NCI-H345 (cell line): Measurements from ENCODE around the gene TM7SF3.
"Not testable (repeated sequence)": the region's sequence is repeated elsewhere in the genome, so short reads cannot be mapped to it uniquely, and the experiment has no call there.

Experiments used
- DNase-seq: peaks from one replicate; lab custom pipeline; 2025; lab: John Stamatoyannopoulos, UW

Gene TM7SF3

DNA sequence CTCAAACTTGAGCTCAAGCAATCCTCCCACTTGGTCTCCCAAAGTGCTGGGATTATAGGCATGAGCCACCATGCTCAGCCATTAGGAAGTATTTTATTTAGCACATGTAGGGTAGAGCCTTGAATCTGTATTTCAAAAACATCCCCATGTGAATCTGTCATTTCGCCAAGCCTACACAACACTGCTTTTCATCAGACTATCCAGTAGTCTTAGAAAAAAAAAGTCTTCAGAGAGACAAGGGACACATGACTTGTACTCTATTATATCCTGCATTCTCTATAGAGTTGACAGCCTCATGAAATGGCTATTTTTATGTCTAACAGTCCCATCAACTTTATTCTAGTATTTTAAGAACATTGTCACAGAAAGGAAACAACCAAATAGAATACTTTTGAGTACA lies 35.4 kb downstream of the TM7SF3 start:
- DNase-seq: no peak

DNA sequence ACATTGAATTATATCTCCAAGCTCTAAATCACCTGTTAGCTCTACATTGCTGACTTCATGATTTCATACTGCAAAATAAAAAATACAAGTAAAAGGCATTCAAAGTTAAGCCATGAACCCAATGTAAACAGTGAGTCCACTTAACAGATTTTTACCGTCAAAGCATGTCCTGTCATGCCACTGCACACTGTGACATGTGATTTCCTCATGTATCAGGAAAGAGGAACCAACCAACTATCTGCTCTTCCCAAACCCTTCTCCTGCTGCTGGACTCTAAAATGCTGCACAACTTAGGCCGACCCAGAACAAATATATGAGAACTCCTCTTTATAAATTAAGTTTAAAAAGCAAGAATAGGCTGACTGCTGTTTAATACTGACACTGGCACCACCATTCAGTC lies 37.5 kb downstream of the TM7SF3 start:
- peak; percentile 51 for DNase-seq

DNA sequence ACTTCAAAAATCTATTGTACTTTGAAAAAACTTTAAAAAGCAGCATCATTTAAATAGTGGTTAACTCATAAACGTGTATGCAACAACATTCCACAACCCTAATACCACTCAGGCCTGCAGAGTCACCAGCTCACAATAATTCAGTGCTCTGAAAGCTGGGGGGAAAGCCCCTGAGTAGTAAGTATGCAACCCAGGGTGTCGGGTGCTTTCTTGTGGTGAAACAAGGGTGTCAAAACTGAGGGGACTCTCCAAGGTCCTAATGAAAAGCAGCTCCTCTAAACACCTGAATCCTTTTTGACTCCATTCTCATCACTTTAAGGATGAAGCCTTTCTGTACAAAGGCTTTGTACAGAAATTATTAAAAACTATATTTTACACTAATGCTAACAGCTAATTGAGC lies 42.2 kb downstream of the TM7SF3 start:
- no peak for DNase-seq

DNA sequence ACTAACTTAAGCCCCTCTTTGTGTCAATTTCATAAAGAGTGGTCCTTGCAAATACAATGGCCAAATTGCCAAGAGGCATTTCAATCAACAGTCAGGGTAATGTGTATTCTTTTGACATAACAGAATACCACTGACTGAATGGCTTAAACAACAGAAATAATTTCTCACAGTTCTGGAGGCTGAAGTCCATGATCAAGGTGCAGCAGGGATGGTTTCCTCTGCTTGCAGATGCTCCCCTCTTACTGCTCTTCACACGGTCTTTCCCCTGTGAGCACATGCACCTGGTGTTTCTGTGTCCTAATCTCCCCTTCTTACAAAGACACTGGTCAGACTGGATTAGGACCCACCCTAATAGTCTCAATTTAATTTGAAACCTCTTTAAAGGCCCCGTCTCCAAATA lies 44.0 kb downstream of the TM7SF3 start:
- DNase-seq: no peak

DNA sequence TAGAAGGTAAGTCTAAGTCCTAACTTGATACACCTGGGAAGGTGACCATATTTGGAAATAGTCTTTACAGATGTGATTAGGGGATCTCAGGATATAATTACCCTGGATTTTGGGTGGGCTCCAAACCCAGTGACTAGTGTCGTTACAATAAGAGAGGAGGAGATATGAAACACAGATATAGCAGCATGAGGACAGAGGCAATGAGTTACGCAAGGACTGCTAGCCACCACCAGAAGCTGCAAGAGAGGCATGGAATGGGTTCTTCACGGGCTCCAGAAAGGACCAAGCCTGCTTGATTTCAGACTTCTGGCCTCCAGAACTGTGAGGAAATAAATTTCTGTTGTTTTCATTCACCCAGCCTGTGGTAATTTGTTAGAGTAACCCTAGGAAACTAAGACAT lies 47.3 kb downstream of the TM7SF3 start:
- DNase-seq: no peak

DNA sequence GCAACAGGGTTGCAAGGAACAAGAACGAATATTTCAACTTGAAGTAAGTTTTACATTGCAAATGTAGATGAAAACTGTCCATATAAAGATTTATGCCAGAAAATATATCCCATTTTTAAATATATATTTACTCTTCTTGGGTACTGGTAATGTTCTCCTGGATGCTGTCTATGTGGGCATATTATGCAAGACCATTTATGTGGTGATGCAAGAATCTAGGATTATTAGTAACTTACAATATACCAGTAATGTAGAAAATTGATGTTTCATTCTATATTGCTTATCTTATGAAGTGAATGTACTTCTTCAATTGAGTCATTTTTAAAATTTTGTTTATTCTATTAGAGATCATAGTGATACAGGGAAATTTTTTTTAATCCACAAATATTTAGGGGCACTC lies 50.8 kb downstream of the TM7SF3 start:
- no peak for DNase-seq

DNA sequence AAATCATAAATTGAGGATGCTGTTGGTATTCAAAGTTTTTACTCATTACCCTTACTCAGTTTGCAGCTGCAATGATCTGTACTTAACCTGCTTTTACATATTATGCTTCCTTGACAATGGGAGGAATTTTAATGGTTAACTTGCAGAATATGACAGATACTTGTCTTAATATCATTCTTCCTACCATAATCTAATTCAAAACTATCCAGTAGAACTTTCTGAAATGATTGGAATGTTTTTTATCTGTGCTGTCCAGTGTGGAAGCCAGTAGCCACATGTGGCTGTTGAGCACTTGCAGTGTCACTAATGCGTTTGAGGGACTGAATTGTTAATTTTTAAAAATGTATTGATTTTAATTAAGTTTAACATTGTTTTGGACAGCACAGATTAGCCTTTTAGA lies 52.4 kb downstream of the TM7SF3 start:
- DNase-seq: no peak

DNA sequence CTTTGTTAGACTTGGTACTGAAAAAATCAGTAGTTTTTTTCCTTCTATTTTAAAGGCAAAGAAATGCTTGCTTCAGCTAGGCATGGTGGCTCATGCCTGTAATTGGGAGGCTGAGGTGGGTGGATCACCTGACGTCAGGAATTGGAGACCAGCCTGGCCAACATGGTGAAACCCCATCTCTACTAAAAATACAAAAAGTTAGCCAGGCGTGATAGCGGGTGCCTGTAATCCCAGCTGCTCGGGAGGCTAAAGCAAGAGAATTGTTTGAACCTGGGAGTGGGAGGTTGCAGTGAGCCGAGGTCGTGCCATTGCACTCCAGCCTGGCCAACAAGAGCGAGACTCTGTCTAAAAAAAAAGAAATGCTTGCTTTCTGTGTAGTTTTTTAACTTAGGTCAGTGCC lies 52.8 kb downstream of the TM7SF3 start:
- not testable (repeated sequence) for DNase-seq

DNA sequence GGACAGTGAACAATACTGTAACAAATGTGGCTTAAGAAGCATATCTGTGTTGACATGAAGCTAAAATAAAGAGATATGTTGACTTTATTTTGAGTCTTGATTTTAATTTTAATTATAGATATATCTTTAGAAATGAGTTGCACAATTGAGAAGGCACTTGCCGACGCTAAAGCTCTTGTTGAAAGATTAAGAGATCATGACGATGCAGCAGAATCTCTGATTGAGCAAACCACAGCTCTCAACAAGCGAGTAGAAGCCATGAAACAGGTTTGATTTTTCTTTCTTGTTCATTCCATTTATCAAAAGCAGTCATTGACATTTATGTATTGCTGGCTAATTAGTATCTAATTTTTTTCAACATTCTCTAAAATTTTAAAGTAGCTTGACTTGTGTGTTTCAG lies 60.2 kb downstream of the TM7SF3 start:
- DNase-seq: no peak

DNA sequence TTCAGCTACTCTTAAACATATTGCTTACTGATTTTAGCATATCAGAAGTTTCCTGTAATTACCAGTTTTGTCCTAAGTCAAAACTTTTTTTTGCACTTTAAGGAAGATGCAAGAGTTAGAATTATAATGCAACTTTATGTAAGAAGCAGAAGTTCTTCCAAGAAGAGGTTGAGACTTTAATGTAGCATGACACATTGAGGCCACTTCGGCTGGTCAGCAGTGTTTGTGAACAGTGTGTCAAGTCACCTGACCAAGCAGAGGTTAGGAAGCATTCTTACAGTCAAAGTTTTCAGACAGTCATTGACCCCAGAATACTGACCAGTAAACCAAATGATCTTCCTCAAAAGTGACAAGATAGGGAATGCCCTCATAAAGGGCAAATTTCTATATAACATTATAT lies 60.7 kb downstream of the TM7SF3 start:
- DNase-seq: no peak

DNA sequence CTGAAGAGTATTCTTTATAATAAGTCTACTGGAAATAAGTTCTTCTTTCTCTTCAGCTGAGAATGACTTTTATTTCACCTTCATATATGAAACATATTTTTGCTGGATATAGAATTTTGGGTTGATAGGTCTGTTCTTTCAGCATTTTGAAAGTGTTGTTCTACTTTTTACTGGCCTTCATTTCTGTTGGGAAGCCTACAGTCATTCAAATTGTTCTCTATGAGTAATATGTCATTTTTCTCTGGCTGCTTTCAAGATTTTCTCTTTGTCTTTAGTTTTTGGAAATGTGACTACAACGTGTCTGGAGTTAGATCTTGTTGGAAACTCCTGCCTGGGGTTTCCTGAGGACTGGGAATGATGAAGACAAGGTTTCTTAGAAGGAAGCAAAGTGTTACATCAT lies 65.9 kb downstream of the TM7SF3 start:
- DNase-seq: no peak

DNA sequence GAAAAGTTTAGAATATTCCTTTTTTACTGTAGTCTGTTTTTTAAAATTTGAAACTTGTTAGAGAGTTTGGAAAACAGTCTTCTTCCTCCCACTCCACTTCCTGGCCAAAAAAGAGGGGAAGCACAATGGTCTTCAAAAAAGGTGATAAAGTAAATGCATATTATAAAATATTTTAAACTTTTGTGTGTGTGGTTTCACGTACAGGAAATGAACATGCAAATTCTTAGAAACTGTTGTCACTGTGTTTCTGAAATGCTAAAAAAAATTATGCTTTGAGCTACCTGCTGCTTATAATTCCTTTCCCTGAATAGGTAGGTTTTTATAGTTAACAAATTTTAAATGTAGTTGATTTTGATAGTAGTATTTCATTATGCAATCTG lies 73.0 kb downstream of the TM7SF3 start:
- no peak for DNase-seq

DNA sequence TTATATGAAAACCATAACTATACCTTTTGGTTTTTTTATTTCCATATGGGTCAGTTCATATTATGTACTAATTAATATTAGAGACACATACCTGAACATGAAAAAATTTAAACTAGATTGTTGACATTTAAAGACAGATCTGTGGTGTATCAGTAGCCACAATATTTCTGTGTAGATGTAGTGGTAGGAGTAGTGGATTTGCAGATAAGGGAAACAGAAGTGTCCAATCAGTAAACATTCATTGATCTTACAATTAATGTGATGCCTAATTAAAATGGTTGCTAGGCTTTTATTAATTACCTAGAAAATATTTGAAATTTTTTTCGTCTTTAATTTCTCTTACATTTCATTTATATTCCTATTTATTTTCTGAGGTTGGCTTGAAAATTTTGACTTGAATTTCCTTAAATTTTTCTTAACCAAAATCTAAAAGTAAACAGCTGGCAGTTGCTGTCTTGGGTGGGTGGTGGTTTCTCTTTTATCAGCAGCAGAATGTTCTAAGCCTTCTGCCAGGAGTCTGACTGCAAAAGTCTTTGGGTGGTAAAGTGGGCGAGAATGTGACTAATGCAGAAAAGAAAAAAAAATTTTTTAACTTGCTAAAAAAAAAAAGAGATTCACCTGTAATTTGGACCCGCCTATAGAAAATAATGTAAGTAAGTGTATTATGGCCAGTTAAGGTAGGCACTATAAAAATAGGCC lies 73.5 kb downstream of the TM7SF3 start:
- no peak for DNase-seq

DNA sequence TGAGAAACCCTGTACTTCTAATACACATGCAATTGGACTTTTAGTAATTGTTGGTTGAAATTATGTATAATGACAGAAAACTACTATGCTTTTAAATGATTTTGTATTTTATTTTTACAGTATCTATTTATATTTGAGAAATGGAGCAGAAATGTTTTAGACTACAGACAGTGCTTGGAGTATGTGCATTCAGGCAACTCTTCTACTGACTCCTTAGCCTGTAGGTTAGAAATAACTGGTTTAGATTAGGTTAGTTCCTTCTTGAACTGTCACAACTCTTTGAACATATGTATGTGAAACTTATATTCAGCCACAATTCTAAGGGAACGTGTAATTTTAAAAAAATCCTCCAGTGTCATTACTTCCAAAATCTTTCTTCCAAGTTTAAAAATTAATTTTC lies 74.2 kb downstream of the TM7SF3 start:
- no peak for DNase-seq

DNA sequence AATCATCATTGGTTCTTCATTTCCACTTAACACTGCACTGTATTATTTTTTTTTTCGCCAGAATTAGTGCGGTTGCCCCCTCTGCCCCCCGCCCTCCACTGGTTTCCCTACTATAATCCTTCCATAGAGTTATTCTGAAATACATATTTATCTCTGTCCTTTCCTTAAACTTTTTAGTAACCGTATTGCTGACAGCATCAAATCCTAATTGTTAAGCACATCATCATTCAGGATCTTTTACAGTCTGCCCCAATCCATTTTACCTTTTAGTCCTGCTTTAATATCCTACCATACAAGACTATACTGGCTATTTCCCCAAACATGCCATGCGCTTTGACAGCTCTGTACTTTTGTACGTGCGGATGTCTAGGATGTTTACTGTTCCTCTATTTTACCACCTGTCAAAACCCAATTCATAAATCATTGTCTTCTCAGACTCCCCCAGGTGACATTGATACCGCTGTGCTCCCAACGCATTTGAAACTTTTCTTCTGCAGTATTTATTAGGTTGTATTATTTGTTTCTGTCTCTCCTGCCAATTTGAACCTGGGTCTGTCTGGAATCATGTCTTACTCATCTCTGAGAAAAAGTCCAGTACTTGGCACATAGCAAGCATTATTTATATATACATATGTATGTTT lies 74.9 kb downstream of the TM7SF3 start:
- DNase-seq: no peak

DNA sequence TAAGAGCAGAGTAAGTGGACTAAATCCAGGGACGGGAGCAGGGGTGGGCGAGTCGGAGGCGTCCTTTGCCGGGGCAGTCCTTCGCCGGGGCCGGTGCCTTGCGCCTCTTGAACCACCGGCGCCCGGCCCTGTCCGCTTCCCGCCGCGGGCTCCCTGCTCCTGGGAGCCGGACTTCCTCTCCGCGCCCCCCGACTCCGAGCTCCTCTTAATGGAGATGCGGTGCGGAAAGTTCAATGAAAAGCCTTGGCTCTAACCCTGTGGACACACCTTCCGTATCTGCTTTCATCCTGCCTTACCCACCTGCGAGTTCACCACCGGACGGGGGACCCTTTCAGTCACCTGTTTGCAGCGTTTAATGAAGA lies 75.5 kb downstream of the TM7SF3 start:
- DNase-seq: peak; percentile 43

DNA sequence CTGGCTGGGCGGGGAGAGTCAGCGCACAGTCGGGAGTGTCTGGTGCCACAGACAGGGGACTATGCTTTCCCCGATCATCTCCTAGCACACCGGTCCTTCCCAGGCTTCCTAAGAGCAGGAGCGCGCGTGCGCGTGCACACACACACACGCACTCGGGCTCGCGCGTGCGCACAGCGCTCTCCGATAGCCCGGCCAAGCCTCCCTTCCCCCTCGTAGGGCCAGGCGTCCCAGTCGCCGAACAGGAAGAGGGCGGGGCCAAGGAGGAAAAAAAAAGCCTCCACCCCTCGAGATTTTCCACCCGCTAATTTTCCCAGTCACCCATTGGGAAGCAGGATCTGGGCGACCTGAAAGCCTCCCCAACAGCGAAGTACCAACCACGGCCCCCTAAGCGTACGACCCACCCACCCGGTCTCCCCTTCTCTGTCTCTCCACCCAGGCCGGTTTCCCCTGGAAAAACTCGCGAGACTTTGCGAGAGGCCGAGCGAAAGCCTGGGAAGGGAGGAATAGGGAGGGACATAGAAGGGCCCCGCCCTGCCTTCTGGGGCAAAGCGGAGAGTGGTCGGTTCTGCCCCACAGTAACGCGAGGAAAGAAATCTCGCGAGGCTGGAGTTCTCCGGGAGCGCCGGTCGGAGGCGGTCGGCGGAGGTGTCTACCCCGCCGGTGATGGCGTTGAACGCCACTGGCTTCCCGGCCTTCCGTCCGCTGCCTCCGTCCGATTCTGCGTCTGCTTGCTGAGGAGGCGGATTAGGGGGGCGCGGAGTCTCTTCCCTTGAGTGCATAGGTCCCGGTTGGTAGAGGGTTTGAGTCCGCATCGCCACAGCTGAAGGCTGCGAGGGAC lies 76.1 kb downstream of the TM7SF3 start, which contains the start of the genes FGFR1OP2 and INTS13:
FGFR1OP2 (plus strand) TSS at position 608 of the 838 bp plus-strand sequence. CDS start 15,689 bp downstream, outside the sequence.
INTS13 (minus strand) TSS at position 119 of the 838 bp plus-strand sequence. CDS start 1,178 bp downstream, outside the sequence.
- DNase-seq: peak; percentile 98

DNA sequence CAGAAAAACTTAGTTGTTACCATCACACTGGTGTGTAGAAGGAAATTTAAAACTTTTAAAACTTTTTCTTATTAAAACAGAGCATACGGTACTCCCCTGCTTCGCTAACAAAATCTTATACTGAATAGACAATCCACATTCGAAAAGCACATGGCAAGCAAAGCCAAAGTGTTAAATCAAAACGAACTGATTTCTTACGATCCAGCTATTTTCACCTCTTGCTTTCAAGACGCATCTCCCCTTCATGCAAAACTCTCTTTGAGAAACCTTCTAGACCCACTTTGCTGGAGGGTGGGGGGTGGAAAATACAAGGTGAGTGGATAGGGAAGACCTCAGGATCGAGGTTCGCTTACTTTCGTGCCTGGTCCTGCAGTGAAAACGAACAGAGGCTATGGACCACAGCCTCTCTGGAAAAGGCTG lies 76.7 kb downstream of the TM7SF3 start:
- DNase-seq: no peak

DNA sequence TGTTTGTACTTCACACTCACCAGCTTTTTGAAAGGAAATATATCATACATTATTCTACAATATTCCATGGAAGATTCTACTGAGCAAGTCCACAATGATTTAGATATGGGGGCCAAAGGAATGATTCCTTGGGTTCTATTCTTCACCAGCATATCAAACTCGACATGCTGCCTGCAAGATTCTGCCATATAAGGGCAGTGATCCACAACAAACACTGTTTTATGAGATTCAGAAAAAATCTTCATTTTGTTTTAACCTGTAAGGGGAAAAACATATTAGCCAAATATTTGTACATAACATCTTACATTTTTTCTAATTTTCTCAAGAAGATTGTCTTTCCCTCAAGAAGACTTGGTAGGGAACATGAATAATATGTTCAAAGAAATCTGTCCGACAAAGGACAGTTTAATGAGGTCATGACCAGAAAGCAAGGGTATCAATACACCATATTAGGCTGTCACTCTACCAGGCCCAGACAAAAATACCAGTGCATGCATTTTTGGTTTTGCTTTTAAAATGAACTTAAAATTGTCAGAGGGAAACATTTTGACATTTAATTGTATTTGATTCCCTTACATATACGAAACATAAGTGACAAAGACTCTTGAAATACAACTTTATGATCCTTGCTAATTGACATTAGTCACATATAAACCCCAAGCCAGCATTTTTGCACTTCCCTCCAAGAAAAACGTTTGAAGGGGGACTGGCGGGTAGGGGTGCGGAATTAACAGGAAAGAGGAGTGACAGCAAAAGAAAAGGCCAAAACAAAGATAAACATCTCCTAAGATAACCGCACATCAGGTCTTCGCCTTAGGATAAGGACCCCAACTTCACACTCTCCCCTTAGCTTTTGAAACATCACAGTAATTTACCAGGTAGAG lies 77.4 kb downstream of the TM7SF3 start:
- no peak for DNase-seq

DNA sequence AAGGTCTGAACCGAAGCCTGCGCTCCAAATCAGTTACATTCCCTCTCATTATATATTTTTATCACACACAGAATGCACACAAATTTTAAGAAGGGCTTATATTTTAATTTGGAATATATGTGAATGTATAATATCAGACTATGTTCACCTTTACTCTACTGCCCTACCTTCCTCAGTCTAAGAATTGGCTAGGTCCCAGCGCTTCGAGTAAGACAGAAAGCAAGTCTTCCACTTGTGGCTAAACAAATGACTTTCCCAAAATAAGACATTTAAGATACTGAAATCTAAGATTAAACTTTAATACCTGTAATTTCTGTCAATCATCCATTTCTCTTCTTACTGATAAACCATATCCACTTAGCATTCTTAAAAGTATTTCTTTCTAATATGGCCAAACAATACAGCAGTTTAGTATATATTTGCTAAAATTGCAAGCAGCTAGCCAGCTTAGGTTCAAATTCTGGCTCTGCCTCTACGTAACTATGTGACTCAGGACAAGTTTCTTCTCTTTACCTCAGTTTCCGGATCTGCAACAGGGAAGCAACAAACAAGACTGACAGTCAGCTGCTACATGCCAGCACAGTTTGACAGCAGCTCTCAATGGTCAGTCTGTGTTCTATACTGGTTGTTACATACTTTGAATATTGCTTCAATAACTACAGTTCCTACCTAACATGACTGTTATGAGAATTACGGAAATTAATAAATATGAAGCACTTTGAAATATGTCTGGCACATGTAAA lies 78.4 kb downstream of the TM7SF3 start:
- DNase-seq: no peak

DNA sequence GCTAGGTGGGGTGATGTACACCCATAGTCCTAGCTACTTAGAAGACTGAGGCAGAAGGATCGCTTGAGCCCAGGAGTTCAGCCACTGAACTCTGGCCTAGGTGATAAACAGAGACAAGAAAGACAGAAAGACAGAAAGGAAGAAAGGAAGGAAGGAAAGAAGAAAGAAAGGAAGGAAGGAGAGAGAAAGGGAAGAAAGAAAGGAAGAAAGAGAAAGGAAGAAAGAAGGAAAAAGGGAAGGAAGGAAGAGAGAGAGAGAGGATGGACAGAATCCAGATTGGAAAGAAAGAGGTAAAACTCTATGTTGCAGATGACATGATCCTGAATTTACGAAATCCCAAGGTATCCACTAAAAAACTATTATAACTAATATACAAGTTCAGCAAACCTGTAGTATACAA lies 84.6 kb downstream of the TM7SF3 start:
- DNase-seq: no peak
